GM12873 (cell line): Measurements from ENCODE around the gene DNER.

Source experiments
- TF ChIP-seq, protein P1 (sequence below): IDR thresholded peaks from 2 replicates; pipeline ENCODE4 v1.5.1; 2012; ENCODE audit warnings: low read depth, mild to moderate bottlenecking, moderate library complexity, low read length, control low read depth; ENCODE audit not compliant: insufficient read depth; ENCODE audit errors: missing control alignments

DNER gene

DNA sequence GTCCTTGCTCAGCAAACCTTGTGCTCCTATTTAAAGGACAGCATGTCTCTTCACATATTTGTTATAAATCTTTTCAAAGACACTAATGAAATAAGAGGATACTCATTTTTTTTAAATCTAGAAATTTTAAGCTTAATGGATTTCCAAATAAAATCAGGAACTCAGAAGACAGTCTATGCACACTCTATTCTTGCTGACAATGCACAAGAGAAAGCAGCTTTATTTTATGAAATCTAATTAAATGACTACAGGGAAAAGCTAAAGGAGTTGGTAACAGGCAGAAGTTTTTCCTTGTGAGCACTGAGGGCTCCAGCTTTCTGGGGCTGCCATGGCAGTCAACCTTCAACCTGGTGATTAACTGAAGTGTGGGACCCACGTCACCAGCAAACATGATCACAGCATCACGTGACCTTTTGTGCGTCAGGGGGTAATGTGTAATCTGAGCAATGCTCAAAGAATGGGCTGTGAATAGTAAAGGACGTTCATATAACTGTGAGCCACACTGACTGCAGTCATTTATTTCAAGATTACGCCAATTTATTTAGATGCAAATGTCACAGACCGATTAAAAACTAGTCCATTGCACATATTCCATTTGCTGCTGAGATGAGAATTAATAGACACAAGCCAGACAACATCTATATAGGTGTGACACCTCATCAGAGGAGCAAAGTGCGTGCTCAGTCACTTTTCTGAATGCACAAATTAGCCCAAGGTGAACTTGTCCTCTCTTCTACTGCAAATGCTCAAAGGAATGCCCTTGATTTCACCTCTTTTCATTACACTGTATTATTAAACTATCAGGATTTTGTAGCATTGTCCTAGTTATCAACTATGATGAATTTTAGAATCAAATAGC, 11.6 kb upstream of the DNER start:
- TF ChIP-seq, protein P1, sequence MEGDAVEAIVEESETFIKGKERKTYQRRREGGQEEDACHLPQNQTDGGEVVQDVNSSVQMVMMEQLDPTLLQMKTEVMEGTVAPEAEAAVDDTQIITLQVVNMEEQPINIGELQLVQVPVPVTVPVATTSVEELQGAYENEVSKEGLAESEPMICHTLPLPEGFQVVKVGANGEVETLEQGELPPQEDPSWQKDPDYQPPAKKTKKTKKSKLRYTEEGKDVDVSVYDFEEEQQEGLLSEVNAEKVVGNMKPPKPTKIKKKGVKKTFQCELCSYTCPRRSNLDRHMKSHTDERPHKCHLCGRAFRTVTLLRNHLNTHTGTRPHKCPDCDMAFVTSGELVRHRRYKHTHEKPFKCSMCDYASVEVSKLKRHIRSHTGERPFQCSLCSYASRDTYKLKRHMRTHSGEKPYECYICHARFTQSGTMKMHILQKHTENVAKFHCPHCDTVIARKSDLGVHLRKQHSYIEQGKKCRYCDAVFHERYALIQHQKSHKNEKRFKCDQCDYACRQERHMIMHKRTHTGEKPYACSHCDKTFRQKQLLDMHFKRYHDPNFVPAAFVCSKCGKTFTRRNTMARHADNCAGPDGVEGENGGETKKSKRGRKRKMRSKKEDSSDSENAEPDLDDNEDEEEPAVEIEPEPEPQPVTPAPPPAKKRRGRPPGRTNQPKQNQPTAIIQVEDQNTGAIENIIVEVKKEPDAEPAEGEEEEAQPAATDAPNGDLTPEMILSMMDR = no peak

DNA sequence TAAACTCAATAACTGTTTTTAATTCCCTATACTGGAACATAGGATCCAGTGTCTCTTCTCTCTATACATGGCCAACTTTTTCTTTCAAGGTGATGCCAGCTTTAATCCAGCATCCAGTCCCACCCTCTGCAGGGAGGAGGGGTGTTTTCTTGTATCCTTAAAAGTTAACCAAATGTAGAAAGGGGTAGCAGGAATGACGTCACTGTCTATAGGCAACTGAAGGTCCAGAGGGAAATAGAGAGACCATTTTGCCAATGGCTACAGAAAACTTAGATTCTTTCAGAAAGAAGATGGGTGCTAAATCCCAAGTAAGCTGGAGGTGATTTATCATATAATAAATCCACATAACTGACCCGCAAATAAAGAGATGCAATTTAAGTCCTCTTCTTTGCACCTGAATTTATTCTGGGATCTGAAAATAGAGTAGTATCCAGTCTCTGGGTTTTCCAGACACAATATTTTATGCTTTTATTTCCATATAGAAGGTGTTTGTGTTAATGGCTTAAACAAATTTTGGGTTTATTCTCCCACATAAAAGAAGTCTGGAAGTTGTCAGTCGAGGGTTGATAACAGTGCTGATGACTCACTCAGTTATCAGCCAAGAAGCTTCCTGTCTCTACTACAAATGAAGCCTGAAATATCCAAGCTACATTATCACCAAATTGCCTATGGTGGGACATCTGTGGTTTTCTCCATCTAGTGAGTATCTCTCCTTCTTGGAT, 5.7 kb upstream of the DNER start:
- TF ChIP-seq, protein P1 = no peak

DNA sequence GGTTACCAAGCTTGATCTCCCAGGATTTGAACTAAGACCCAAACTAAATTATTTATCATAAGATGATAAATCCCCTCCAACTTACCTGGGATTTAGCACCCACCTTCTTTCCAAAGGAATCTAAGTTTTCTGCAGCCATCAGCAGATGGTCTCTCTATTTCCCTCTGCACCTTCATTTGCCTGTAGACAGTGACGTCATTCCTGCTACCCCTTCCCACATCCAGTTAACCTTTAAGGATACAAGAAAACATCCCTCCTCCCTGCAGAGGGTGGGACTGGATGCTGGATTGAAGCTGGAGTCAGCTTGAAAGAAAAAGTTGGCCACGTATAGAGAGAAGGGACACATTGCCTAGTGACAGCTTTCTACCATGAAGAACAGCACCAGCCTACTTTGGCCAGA, 3.7 kb upstream of the DNER start:
- TF ChIP-seq, protein P1 = no peak

DNA sequence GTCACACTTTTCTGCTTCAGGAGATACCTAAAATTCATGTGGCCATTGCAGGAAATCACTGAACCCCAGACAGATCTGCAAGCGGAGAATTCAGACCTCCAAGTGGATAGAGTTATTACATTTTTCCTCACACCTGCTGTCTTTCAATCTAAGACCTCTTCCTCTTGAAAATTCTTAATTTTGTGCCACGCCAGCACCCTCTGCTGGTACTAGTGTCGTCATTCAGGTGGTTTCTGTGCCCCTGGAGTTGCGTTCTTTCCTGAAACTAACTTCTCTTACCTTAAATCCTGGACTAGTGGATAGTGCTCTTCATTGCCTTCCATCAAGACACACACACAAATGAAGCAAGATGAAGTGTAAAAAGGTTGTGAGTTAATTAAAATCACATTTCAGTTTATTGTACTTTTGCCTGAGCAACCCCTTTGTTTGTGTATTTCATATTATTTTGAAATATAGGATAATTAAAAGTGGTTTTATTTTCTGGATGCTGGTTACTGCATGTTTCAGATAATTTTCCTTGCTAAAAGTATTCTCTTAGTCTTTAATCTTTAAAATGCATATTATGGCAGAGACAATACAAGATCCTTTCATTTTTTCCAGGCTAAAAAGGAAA, 1.6 kb upstream of the DNER start:
- TF ChIP-seq, protein P1 = peak; percentile 70

DNA sequence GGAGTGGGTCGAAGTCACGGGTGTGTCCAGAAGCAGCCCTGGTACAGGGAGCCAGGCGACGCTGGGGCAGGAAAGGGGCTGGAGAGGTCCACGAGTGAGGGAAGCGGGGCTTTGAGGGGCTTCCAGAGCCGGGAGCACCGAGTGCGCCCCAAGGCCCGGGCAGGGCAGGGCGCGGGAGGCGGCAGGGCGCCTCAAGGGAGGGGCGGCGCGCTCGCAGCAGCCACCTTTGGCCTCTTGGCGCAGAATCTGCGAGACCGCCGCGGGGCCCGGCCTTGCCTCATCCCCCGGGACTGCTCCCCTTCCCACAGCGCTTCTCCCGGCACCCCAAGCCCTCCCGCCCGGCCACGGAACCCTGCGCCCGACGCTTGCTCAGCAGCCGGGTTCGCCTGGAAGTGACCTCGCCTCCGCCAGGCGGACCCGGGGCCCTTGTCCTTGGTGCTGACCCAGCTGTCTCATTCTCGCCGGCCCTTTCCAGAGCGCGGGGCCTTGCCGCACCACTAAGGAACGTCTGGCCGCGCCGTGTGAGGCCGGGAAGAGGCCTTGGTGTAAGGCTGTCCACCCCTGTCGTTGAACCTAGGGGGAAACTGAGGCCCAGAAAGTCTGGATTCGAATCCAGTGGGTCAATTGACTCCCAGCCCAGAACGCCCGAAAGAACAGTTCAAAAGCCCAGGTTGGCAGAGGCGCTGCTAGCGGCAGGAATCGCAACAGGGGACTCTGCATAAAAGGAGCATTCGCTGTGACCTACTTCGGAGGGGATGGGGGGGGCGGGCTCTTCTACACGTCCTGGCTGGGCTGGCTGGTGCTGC, 584 bp upstream of the DNER start:
- TF ChIP-seq, protein P1 = no peak

DNA sequence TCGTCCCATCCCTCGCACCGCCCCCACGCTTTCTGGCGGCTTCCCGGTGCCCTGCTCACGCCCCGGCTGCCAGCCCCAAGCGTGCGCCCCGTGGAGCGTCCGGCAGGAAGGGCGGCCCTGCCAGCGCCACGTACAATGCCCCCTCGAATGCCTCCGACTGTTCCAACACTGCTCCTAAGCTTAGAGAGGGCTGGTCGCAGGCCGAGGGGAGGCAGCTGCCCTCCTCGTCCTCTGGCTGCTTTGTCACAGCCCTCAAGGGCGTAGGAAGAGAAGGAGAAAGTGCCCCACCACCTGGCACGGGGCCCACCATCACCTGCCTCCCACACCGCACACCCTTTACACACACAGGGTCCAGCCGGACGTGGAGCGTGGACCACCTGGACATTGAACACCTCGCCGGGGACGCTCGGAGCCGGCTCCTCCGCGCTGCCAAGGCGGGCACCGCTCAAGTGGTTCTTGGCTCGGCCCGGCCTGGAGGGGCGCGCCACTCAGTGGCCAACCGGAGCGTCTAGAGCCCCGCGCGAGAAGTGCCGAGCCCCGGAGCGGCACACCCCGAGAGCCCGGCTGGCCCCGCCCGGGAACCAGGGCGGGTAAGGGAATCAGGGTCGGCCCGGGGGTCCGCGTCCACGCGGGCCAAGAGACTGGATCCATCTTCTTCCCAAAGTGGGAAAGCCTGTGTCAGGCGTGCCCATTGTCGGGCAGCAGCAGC, 830 bp downstream of the DNER start:
- TF ChIP-seq, protein P1 = no peak
